Left cardiac atrium (tissue), 4 donors: ENCODE measurements around the gene PDE8B. TPM values are rescaled to one million over a fixed set of nuclear protein-coding genes. Genes with fewer than 3 reads are reported as not detected.
A peak's percentile ranks its signal among the peaks of the same experiment; 100 is the strongest.

Experiments
- ATAC-seq, 2 donors: fragments of 200-7000 bp; cut with Tn5 transposase; one replicate each; pipeline ENCODE4 v1.9.1; 2020; ENCODE audit warnings: mild to moderate bottlenecking in 2 of 2, moderate library complexity in 2 of 2
- DNase-seq: peaks from one replicate; pipeline ENCODE4 v3.0.0-alpha.2; 2020
- intact Hi-C, 2 donors: fragments of 100-400 bp; cut with DNase I; formaldehyde crosslinking; loops; one replicate each; pipeline versions ENCODE4 v1.14.1 to v1.15.1; 2022 to 2023
- total RNA-seq, 2 donors: library from RNA; stranded (reverse); fragmentation: NEBNext Ultra II Directional; extraction: Animal tissue kit (Norgen Biotek cat#: 25700); gene quantifications; one replicate each; pipeline ENCODE4 v1.2.1, GENCODE V29; 2021
- donor health status: DM: no; HTN: yes; CAD: no.
- donor health status: DM: no; HTN: yes; CAD: no; lungs with severe emphysema.
- donor health status: DM: yes; HTN: yes; CAD: no.
- donor health status: Dilated cardiomyopathy.

The PDE8B gene
- total RNA-seq, 2 donors from 2014 or later, result 20.8 to 40.2 TPM

DNA sequence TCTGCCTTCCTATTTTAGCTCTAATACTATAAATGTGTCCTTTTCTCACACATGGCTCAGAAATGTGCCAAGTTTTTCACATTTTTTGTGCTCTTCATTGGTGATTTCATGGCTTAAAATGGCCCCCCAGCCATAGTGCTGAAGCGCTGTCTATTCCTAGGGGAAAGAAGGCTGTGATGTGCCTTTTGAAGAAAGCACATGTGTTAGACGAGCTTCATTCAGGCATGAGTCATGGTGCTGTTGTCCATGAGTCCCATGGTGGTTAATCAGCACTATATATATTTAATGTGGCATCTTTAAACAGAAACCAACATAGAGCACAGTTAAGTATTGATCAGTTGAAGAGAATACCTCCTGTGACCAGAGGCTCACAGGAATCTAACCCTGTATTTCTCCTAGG is 55.8 kb downstream of the PDE8B start:
- DNase-seq, result no peak
- peak in 1 of 2 donors; percentile 21 for ATAC-seq
- intact Hi-C loops, result no loop called here

DNA sequence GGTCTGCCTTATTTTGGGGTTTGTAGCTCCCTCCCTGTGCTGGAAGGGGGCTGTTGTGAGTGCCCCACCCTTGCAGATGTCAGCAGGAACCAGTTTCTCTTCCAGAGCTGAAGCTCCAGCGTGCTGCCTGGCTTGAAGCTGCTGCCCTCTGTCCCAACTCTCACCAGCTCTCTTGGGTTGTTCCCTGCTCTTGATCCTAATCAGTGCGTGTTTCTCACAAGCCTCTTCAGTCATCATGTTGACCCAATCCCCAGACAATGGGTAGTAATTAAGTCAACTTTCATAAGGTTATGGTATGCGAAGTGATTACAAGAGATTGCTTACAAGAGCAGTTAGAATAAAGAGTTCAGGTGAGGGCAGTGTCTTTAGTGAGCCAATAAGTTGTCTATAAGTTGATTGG is 57.0 kb downstream of the PDE8B start:
- intact Hi-C loops, result no loop called here
- no peak for DNase-seq

DNA sequence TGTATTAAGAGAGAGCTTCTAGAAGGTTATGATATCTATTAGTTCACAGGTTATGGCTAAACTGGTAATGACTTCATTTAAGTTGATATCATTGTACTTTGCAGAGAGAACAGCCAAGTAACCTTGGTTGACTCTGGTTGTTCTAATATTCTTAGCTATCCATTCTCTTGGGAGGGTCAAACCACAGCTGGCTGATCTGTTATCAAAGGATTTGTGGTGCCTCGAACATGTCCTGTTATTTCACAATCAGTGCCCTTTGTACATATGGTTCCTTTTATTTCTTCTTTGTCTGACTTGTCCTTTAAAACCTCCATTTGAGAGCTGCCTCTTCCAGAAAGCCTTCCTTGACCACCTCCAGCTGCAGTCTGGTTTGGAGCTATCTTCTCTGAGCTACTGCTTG is 61.7 kb downstream of the PDE8B start:
- ATAC-seq (no peak), DNase-seq (no peak)
- intact Hi-C loops, result no loop called here

More for the DNA sequence above, 57.0 kb downstream of the PDE8B start:
- no peak for ATAC-seq

DNA sequence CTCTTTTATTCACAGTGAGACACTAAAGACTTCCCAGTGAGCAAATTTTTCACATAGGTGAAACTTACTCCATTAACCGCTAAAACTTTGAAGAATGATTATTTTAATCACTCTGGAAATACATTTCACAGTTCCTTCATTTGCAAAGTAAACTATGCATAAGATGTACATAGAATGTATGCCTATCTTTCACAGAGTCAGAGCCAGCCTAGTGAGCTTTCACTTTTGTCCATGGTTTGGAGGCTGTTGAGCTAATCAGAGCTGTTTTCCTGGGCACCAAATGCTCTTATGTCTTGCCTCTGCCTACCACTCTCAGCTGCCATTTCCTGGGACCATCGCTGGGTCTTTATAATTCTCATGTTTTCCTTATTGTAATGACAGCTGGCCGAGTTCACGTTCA is 67.3 kb downstream of the PDE8B start:
- ATAC-seq (no peak), DNase-seq (no peak)

DNA sequence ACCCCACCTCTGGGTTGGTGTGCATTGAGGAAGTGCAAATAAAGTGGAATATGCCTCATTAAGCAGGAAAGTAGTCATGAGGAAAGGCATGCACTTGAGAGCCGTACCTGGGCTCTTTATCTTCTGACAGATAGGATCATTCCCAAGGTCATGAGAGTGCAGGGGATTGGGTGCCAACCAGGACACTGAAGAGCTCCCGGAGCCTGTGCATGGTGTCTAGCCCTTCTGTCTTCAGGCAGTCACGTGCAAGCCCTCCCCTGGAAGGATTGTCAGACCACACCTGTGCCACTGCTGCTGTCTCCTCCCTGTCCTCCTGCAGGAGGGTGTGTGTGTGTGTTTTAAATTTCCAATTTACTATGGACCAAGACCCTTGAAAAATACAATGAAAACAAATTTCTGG is 69.6 kb downstream of the PDE8B start:
- no peak for ATAC-seq
- intact Hi-C loops, result no loop called here

More for the DNA sequence above, 67.3 kb downstream of the PDE8B start:
- intact Hi-C loops, result no loop called here

DNA sequence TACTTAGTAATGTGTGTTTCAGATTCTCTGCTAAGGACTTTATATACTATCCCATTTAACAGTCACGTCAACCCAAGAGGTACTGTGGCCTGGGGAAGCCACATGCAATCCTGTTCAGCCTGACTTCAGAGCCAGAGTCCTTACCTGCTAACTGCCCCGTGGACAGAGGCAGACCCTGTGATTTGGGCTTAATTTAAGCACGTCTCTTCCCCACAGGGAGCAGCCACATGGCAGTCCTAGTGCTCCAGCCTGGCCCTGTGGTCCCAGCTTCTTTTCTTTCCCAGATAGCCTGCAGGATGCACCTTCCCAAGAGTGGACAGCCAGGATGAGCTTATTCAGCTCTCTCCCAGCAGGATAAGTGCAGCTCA is 71.5 kb downstream of the PDE8B start:
- DNase-seq, result no peak
- intact Hi-C loops, result no loop called here
- no peak for ATAC-seq

More for the DNA sequence above, 69.6 kb downstream of the PDE8B start:
- DNase-seq, result no peak

DNA sequence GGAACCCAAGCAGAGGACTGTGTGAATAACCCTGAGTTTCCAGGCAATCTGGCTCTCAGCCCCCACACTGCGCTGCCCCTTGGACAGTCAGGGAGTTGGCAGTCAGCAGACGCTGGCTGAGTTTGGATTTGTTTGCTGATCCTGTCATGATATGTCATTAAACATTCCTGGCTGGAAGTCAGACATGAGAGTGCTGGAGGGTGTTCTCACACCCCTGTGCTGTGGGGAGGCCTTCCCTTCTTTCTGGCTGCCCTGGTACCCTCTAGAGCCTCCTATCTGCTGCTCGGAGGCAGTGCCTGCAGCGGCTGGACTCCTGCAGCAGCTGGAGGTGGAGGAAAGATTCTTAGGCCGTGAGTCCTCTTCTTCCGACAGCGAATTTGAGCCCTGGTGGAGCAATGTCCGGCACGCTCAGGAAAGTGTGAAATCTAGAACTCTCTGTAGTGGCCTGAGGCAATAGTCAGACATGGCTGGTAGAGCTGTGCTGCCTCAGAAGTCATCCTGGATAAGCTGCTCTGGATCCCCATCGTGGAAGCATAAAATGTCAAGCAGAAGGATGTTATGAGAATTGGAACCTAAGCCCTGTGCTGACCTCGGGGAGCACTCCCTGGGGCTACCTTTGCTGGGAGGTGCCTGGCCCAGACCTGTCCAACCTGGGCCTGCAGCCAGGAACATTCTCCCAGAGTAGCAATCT is 72.0 kb downstream of the PDE8B start:
- intact Hi-C loops, result no loop called here
- ATAC-seq (peak; percentile 91 to 94), DNase-seq (peak; percentile 33)

DNA sequence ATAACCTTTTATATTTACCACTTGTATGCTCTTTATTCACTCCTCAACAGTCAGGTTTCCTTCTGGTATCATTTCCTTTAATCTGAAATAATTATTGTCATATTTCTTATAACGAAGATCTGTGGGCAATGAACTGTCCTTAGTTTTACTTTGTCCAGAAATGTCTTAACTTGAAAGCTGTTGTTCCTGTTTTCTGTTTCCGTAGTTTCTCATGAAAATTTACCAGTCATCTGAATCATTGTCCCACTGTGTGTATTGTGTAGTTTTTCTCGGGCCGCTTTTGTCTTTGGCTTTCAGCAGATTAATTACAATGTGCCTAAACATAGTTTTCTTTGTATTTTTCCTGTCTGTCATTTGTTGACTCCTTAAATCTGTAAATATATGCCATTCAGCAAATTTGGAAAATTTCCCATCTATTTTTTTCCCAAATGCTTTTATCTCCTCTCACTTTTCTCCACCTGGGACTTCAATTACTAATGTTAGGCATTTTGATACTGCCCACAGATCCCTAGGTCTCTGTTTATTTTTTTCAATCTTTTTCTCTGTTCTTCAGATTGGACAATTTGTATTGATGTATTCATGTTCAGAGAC is 74.9 kb downstream of the PDE8B start:
- intact Hi-C loops, result no loop called here
- ATAC-seq (no peak), DNase-seq (no peak)

DNA sequence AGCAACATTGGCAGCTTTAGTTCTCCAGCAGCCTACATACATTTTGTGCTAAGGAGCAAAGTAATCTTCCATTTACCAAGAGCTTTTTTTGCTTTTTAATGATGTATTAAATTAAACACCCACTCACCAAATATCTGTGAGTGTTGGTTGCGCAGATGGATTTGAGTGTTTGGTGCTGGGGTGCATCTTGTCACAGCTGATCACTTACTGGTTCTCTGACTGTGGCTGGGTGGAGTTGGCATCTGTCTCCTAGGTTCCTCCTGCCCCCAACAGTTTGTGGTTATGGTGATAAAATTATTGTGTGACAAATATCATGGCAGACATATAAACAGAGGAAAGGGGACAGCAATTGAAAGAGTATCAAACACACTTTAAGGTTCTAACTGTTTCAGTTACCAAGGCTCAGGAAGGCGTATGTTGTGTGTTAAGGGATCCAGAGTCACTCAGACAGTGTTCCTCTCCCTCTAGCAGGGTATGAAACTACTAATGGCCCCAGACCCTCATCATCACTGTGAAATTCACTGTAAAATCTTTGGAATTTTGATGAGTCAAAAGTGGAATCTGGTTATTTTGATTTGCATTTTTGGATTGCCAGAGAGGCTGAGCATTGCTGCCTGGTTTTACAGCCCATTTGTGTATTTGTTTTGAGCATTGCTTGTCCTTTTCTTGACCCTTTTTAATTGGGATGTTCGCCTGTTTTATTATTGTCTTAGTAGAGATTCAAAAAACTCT is 81.7 kb downstream of the PDE8B start:
- intact Hi-C loops, result no loop called here
- ATAC-seq, result no peak
- no peak for DNase-seq

DNA sequence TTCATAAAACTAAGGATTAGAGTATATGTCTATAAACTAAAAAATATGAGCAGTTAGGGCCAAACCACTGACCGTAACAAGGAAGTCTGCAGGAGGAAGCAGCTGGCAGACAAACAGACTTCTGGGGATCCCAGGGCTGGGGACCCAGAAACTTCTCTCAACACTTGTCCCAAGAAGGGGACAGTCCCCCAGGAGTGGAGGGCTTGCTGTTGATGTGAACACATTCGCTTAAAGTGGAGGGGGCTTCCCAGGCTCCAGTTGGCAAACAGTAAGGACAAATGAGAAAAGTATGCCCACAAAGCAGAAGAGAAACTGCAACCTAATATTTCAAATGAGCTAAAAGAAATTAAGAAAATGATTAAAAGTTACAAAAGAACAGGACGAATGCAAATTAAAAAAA is 83.7 kb downstream of the PDE8B start:
- intact Hi-C loops, result no loop called here
- no peak for DNase-seq
- no peak for ATAC-seq

DNA sequence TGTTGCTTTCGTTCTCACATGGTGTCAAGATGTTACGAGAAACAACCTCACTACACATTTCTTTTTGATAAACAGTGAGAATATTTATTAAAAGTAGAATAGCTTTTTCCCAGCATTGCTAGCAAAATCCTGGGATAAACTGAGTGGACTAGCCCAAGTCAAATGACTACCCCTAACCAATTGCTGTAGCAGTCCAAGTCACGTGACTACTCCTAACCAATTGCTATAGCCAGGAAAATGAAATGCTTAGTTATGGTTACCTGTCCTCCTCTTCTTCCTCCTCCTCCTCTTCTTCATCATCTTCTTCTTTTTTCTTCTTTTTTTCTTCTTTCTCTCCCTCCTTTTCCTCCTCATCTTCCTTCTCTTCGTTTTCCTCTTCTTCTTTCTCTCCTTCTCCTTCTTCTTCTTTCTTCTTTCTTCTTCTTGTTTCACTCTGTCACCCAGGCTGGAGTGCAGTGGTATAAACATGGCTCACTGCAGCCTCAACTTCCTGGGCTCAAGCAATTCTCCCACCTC is 85.4 kb downstream of the PDE8B start:
- ATAC-seq (no peak), DNase-seq (no peak)
- intact Hi-C loops, result no loop called here

DNA sequence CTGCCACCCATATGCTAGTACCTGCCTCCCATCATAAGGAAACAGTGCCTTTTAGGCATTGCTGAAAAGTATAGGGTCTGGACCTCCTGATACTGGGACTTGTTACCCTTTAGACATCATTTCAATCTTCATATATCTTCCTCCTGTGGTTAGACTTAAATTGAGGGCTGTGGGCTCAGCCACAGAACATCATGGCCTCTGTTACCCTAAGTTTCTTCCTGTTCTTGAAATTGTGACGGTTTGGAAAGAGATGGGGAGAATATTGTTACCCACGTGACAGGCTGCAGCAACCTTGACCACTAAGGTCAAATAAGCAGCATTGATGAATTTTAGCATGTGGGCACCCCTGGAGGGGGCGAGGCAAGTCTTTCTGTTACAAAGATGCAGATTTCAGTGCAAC is 87.7 kb downstream of the PDE8B start:
- intact Hi-C loops, result no loop called here
- ATAC-seq (no peak), DNase-seq (no peak)

DNA sequence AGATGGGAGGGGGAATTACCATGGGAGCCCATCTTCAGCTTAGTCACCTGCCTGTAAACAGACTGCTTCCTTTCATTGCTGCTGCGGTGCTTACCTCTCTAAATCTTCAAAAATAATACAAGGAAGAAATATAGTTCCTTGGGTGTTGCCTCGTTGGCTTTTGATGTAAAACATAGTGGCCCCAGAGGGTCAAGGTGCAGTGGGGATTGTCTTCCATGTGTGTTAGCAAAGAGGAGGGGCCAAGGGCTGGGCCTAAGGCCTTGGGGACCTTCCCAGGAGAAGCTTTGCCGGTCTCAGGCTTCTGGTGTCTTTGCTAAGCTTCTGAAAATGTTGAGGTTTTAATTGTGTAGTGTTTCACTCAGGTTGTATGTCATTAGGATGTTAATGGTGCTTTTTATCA is 90.0 kb downstream of the PDE8B start:
- DNase-seq, result no peak
- intact Hi-C loops, result no loop called here
- ATAC-seq, result no peak

DNA sequence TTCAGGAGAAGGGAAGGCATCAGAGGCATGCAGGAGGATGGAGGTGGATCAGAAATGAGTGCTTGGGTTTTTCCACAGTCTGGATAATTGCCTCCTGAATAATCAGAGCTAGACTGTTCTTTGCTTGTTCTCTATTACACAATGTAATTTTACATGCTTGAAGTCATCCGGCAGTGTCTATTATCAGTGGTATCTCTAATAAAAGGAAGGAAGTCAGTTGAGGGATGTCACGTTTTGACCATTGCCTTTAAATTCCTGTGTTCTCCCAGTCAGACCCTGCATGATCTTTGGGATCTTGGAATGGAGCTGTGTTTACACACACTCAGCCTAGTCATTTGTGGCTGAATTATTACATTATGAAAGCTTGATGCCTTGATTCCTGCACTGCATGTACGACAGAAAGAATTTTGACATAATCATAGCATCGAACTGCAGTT is 91.0 kb downstream of the PDE8B start:
- no peak for DNase-seq
- intact Hi-C loops, result no loop called here
- ATAC-seq, result no peak

DNA sequence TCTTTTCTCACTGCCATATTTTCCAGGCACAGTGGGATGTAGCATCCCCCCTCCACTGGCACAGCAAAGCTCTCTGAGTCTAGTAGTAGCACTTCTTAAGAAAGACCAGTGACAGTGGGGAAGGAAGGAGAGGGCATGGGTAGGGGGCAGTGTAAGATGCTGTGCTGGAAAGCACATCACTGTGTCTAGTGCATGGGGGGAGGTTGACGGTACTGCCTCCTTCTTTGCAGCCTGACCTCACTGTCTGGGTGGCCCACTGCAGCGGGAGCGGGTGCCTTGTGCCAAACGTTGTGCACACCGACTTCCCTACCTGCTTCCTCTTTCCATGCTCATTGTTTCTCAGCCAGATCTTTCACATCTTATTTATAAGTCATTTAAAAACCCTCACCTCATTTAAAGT is 91.8 kb downstream of the PDE8B start:
- DNase-seq (no peak), ATAC-seq (no peak)
- intact Hi-C loops, result no loop called here

DNA sequence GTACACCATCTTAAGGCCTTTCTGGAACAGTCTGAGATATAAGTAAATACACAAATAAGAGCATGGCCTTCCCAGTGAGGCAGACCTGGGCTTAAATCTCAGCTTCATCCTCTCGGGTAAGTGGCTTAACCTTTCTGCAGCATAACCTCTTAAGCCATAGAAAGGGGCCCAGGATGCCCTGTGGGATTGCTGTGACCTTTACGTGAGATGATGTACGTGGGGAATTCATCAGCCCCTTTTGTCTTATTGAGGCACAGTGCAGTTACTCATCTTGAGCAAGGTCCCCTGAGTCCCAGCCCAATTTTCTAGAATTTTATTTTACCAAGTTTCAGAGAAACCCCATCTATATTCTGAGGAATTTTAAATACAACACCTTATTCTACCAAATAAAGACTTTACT is 92.2 kb downstream of the PDE8B start:
- intact Hi-C loops, result no loop called here
- no peak for ATAC-seq

DNA sequence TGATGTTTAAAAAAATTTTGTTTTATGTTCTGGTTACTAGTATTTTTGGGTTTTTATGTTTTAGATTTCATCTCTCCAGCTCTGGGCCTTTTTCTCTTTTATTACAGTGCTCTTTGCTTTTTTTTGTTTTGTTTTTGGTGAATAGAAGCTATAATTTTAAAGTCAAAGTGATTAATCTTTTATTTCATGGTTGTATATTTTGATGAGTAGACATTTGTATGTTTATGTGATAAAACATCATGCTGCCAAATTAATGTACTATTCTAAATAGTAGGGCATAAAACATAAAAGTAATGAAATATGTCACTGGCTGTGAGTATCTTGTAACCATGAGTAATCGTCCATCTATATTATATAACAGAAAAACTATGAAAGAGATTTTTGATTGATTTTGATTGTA is 93.9 kb downstream of the PDE8B start:
- DNase-seq, result no peak
- intact Hi-C loops, result no loop called here
- ATAC-seq, result no peak

More for the DNA sequence above, 92.2 kb downstream of the PDE8B start:
- no peak for DNase-seq

DNA sequence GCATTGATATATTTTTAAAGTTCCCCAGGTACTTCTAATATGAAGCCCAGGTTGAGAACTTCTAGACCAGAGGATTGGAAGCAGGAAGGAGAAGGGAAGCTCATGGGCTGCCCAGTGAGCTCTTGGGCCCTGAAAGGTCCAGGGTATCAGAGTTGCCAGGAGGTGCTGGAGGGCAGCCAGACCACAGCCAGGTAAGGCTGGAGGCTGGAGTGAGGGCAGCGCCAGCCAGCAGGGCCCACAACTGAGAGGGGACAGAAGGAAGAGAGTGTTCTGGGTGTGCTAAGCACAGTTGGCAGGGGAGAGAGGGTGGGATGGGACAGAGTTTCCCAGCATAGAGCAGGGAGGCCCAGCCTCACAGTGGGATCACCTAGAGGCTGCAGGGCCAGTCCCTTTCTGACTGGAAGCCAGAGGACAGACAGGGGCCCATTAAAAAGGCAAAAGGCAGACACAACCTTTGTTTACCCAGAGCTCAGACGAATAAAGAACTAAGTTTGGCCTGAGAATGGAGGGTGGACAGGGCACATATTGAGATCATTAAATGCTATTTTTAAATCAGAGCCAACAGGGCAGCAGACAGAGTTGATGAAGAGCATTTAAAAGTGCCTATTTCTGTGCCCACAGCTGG is 94.9 kb downstream of the PDE8B start:
- ATAC-seq (peak in 1 of 2 donors; percentile 37), DNase-seq (no peak)
- intact Hi-C loops, result no loop called here

DNA sequence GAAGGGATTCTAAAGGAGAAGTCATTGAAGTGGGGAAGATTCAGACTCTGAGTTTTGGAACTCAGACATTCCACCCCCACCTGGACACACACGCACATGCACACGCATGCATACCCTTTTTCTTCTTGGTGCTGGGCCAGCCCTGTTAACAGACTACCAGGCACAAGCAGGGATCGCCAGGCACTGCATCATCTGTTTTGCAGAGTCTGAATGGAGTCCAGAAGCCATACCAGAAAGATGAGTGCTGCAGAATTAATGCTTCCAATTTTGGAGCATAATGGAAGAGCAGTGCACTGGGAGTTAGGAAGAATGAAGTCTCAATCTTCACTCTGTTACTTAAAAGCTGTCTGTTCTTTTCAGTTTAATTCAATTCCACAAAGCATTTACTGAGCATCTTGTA is 95.5 kb downstream of the PDE8B start:
- ATAC-seq, result peak; percentile 31 to 62
- no peak for DNase-seq
- intact Hi-C loops, result no loop called here

DNA sequence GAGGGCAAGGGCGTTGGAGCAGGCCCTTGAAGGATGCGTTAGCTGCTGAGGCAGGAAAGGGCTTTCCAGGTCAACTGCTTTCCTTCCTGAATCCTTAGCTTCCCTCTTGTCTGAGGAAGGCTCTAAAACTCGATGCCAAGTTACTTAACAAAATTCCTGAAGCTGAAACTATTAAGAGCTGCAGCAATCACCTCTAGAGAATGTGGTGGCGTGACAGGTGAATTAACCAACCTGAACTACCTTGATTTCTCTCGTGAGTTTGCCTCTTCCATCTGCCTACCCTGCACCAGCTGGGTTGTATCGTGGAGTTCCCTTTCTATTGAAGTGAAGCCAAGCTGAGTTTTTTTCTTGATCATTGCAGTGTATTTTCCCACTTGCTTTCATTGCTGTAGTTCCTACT is 96.1 kb downstream of the PDE8B start:
- DNase-seq, result no peak
- no peak for ATAC-seq
- intact Hi-C loops, result no loop called here
